Colonic mucosa (tissue), 4 donors: Measurements from ENCODE around the gene WDR86. TPM values are rescaled to one million over a fixed set of nuclear protein-coding genes. Genes with fewer than 3 reads are reported as not detected.

Experiments
- DNase-seq: peaks from one replicate; pipeline ENCODE4 v3.0.0-alpha.2; 2020
- H3K27ac ChIP-seq: fragments of 200-600 bp; one replicate; pipeline ENCODE4 v1.8.0; 2021
- H3K27me3 ChIP-seq: fragments of 200-600 bp; one replicate; pipeline ENCODE4 v1.8.0; 2021
- H3K36me3 ChIP-seq: fragments of 200-600 bp; one replicate; pipeline ENCODE4 v1.8.0; 2021
- H3K4me1 ChIP-seq: fragments of 200-600 bp; one replicate; pipeline ENCODE4 v1.8.0; 2021; ENCODE audit warnings: mild to moderate bottlenecking
- H3K4me3 ChIP-seq: fragments of 200-600 bp; one replicate; pipeline ENCODE4 v1.8.0; 2021
- H3K9ac ChIP-seq, 2 donors: one replicate each; pipeline ENCODE4 v1.7.0; 2013; ENCODE audit warnings: control low read depth in 2 of 2, low read depth in 2 of 2, low read length in 2 of 2
- H3K9me3 ChIP-seq: fragments of 200-600 bp; one replicate; pipeline ENCODE4 v1.8.0; 2021
- CTCF ChIP-seq: fragments of 200-600 bp; IDR thresholded peaks from one replicate; pipeline ENCODE4 v1.8.0; 2022; ENCODE audit warnings: antibody characterized with exemption, mild to moderate bottlenecking
- intact Hi-C: fragments of 100-400 bp; cut with DNase I; formaldehyde crosslinking; loops from one replicate; pipeline ENCODE4 v1.14.1; 2022
- total RNA-seq, 2 donors: library from RNA; stranded (reverse); fragmentation: NEBNext Ultra II Directional in 1 of 2; extraction: Animal tissue kit (Norgen Biotek cat#: 25700) in 1 of 2; gene quantifications; one replicate each; pipeline ENCODE4 v1.2.1, GENCODE V29; 2021
- donor health status: healthy.
- donor health status: DM: no; HTN: no; CAD: no.
- donor health status: DM: no; HTN: no; CAD: no.

Gene WDR86
- total RNA-seq, 2 donors from 2014 or later = 1.2 TPM; not detected in 1

- no peak for DNase-seq
- TF ChIP-seq CTCF = no peak
Measured at GRCh38 chr7:151389768-151390597, 19.9 kb downstream of the WDR86 start.

GRCh38 chr7:151389096-151389767 is 20.6 kb downstream of the WDR86 start:
- no peaks in the 10 kb centered on the region for H3K27me3 ChIP-seq
- no peak overlapping the region for H3K4me3 ChIP-seq
- no peak for TF ChIP-seq CTCF
- no peak for DNase-seq
- no peaks in the 10 kb centered on the region for H3K36me3 ChIP-seq
- no peaks in the 10 kb centered on the region for H3K9me3 ChIP-seq
- intact Hi-C loops = no loop called here
- no peaks in the 10 kb centered on the region for H3K4me1 ChIP-seq
- H3K9ac ChIP-seq = no peak overlapping the region
- H3K27ac ChIP-seq = no peak overlapping the region

More at GRCh38 chr7:151389768-151390597, 19.9 kb downstream of the WDR86 start:
- Histone ChIP-seq H3K4me1 (no peaks in the 10 kb centered on the region), H3K9me3 (no peaks in the 10 kb centered on the region), H3K27ac (no peak overlapping the region), H3K4me3 (no peak overlapping the region), H3K36me3 (no peaks in the 10 kb centered on the region), H3K9ac (no peak overlapping the region), H3K27me3 (no peaks in the 10 kb centered on the region)
- intact Hi-C loops = no loop called here

- Histone ChIP-seq H3K4me1 (no peaks in the 10 kb centered on the region), H3K36me3 (no peaks in the 10 kb centered on the region), H3K27me3 (no peaks in the 10 kb centered on the region), H3K4me3 (no peak overlapping the region), H3K9me3 (no peaks in the 10 kb centered on the region), H3K9ac (no peak overlapping the region), H3K27ac (no peak overlapping the region)
- no peak for DNase-seq
- intact Hi-C loops = no loop called here
- no peak for TF ChIP-seq CTCF
Measured at GRCh38 chr7:151388430-151388829, 21.4 kb downstream of the WDR86 start.

GRCh38 chr7:151388007-151388297 is 21.9 kb downstream of the WDR86 start:
- no peak overlapping the region for H3K4me3 ChIP-seq
- no peaks in the 10 kb centered on the region for H3K9me3 ChIP-seq
- H3K27ac ChIP-seq = no peak overlapping the region
- H3K9ac ChIP-seq = no peak overlapping the region
- no peak for DNase-seq
- no peaks in the 10 kb centered on the region for H3K27me3 ChIP-seq
- H3K36me3 ChIP-seq = no peaks in the 10 kb centered on the region
- intact Hi-C loops = no loop called here
- no peak for TF ChIP-seq CTCF
- no peaks in the 10 kb centered on the region for H3K4me1 ChIP-seq

- no peaks in the 10 kb centered on the region for H3K36me3 ChIP-seq
- no peak overlapping the region for H3K9ac ChIP-seq
- intact Hi-C loops = no loop called here
- no peak overlapping the region for H3K27ac ChIP-seq
- H3K4me3 ChIP-seq = no peak overlapping the region
- H3K27me3 ChIP-seq = peaks cover 3% of the 10 kb centered on the region
- no peaks in the 10 kb centered on the region for H3K4me1 ChIP-seq
- DNase-seq = no peak
- no peak for TF ChIP-seq CTCF
- H3K9me3 ChIP-seq = no peaks in the 10 kb centered on the region
Measured at GRCh38 chr7:151387161-151388006, 22.5 kb downstream of the WDR86 start.
